ENCODE results near the gene IL4I1.

Gene IL4I1

GRCh38 chr19:49873834-49874233, 22.9 kb downstream of the IL4I1 start:
- no peak for TF ChIP-seq CTCF (IDR thresholded peaks at IDR 0.05; ENCODE audit: control extremely low read depth, extremely low read depth, low read depth, missing control alignments)
- no peak for DNase-seq (ENCODE audit: extremely low spot score)
- CTCF ChIA-PET = no interaction called here
- POLR2A ChIA-PET = no interaction called here

- TF ChIP-seq CTCF (IDR thresholded peaks at IDR 0.05; ENCODE audit: control extremely low read depth, extremely low read depth, low read depth, missing control alignments) = no peak
- ChIA-PET CTCF (no interaction called here), POLR2A (no interaction called here)
- DNase-seq (ENCODE audit: extremely low spot score) = no peak
Measured at GRCh38 chr19:49873129-49873521, 23.6 kb downstream of the IL4I1 start.

- no peak for DNase-seq (ENCODE audit: extremely low spot score)
- no peak for TF ChIP-seq CTCF (IDR thresholded peaks at IDR 0.05; ENCODE audit: control extremely low read depth, extremely low read depth, low read depth, missing control alignments)
- POLR2A ChIA-PET = interaction anchor here (0.6 kb wide), 1 partner anchor 22 kb away, joined by 8 read pairs; no protein-coding TSS in a partner anchor
- CTCF ChIA-PET = no interaction called here
Measured at GRCh38 chr19:49872245-49873128, 24.2 kb downstream of the IL4I1 start.

GRCh38 chr19:49871349-49871985, 25.2 kb downstream of the IL4I1 start:
- TF ChIP-seq CTCF (IDR thresholded peaks at IDR 0.05; ENCODE audit: control extremely low read depth, extremely low read depth, low read depth, missing control alignments) = no peak
- CTCF ChIA-PET = interaction anchor here (1.5 kb wide), 1 partner anchor 17 kb away, joined by 4 read pairs; no protein-coding TSS in a partner anchor
- POLR2A ChIA-PET = interaction anchor here (0.5 to 0.6 kb wide), 2 partner anchors 21 to 173 kb away, joined by 6 to 8 read pairs; no protein-coding TSS in a partner anchor
- DNase-seq (ENCODE audit: extremely low spot score) = no peak

GRCh38 chr19:49870309-49870901, 26.3 kb downstream of the IL4I1 start:
- CTCF ChIA-PET = interaction anchor here (1.5 kb wide), 1 partner anchor 16 kb away, joined by 4 read pairs; no protein-coding TSS in a partner anchor
- DNase-seq (ENCODE audit: extremely low spot score) = no peak
- POLR2A ChIA-PET = no interaction called here
- no peak for TF ChIP-seq CTCF (IDR thresholded peaks at IDR 0.05; ENCODE audit: control extremely low read depth, extremely low read depth, low read depth, missing control alignments)
